Measurements from ENCODE around the gene BCL2.
A peak's percentile ranks its signal among the peaks of the same experiment; 100 is the strongest.

BCL2 gene

DNA sequence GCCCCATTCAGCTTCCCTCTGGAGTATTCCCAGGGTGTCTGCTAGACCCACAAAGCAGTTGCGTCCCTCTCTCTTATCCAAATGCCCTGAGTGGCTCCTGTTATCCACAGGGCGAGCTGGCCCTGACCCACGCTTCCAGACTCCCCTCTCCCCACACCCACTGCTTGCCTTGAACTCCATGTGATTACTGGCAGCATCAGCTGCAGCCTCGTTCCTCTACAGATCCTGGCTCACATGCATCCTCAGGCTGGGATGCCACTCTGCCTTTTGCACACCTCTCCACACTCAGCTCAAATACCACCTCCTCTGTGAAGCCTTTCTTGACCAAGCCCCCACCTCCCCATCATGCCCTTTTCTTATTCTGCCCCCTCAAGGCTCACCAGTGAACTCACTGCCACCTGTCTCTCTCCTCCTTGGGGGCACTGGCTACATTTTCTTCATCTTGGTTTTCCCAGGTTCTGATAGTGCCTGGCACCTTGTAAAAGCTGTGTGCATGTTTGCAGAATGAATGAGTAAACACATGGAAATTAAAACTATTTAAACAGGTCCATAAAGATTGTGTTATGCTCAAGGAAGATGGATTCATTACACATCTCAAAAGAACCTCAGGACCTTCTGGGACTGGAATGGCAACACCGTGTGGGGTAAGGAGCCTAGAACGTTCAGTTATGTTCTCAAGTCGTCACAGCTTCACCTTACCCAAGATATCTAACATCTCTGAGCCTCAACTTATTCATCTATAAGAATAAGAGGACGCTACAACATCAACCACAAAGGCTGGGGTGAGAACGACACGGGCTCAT, 165.0 kb downstream of the BCL2 start:
- DNase-seq = no peak

- no peak for DNase-seq
Observed at GRCh38 chr18:63152791-63153190, 166.8 kb downstream of the BCL2 start.

- DNase-seq = no peak
Observed at GRCh38 chr18:63152096-63152495, 167.5 kb downstream of the BCL2 start.

GRCh38 chr18:63151539-63151938, 168.0 kb downstream of the BCL2 start:
- no peak for DNase-seq

- no peak for DNase-seq
Observed at GRCh38 chr18:63150942-63151421, 168.6 kb downstream of the BCL2 start.

- DNase-seq = no peak
Observed at GRCh38 chr18:63150326-63150725, 169.2 kb downstream of the BCL2 start.

DNA sequence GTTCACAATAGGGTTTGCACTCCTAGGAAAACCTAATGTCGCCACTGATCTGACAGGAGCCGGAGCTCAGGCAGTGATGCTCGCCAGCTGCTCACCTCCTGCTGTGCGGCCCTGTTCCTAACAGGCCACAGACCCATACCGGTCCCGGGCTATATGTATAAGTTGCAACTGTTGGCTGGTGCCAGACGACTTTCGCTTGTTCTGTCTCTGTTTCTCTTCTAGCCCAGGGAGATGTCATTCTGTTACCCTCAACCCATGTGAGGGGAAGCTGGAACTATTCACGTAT, 170.3 kb downstream of the BCL2 start:
- no peak for DNase-seq

GRCh38 chr18:63148449-63149301, 170.9 kb downstream of the BCL2 start:
- no peak for DNase-seq

DNA sequence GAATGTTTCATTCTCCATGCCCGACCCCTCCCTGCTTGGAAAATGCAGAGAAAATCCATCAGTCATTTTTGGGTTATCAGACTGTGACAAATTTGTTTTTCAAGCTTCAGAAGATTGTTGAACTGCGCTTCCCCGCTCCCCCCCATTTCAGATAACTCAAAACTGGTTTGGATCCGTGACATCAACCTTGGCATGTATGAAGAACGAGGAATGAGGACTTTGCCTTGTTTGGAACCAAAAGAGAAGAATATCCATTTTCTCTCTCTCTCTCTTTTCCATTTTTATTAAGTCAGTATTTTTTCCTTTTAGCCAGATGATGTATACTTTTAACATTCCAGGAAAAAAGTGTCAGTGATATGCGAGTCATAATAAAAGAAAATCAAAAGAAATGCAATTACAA, 171.6 kb downstream of the BCL2 start:
- no peak for DNase-seq

GRCh38 chr18:63146828-63147409, 172.7 kb downstream of the BCL2 start:
- no peak for DNase-seq

DNA sequence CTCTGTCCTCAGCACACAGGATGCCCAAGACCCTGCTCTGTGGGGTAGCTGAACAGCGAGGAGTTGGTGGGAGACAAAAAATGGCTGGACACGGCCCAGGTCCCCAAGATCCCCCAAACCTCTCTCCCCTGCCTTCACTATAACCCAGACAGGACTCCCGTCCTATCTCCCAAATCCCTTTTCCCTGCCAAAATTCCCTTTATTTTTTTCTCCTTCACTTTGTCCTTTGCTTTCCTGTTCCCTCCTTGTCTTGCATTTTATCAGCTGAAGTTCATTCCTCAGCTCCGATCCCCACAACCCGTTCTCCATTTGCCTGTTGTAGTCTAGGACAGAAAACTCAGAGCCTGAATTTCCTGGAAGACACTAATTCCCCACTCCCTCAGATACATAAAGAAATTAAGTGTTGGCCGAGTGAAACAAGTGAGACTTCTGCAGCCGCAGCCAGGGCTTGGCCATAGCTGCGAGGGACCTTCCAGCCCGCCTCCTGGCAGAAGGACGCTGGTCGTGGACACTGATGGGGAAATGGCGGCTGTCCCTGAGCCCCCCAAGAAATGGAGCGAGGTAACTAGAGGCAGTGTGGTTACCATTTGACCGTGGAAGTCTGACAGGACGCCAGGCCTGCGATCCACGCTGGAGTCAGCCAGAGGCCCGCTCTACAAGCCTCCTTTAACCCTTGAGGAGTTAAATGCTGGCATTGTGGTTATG, 173.6 kb downstream of the BCL2 start:
- DNase-seq = no peak

- DNase-seq = no peak
Observed at GRCh38 chr18:63145166-63145850, 174.3 kb downstream of the BCL2 start.

DNA sequence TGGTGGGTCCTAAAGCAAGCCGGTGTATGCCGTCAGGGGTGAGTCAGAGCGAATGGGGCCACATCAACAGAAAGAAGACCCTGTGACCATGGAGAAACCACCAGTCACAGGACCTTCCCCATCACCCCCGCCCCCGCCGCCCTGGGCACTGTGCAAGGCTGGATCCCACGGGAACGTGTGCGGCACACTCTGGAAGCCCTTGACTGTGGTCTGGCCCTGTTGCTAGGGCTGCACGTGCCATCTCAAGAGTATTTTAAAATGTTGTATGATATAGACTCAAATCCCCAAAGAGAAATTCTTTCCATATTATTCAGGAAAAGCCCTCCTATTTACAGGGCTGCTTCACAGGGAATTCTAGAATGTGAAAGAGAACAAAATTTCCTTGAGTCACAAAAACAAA, 174.8 kb downstream of the BCL2 start:
- no peak for DNase-seq

DNA sequence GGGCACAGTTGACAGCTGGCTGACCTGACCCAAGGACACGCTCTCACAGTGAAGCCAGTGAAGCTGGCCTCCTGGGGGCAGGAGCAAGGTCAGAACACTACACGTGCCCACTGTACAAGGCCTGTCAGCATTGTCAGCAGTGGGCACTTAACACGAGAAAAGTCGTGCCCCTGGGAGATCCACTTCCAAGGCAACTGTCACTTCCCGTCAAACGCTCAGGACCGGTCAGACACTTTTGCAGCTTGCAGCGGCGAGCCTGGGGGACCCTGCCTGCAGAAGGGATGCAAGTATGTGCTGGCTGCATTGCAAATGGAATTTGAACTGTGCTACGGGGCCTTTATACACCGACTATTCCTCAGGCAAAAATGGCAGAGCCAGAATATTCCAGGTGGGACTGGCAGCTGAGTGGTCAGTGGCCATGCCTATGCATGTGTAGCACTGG, 176.2 kb downstream of the BCL2 start:
- no peak for DNase-seq

DNA sequence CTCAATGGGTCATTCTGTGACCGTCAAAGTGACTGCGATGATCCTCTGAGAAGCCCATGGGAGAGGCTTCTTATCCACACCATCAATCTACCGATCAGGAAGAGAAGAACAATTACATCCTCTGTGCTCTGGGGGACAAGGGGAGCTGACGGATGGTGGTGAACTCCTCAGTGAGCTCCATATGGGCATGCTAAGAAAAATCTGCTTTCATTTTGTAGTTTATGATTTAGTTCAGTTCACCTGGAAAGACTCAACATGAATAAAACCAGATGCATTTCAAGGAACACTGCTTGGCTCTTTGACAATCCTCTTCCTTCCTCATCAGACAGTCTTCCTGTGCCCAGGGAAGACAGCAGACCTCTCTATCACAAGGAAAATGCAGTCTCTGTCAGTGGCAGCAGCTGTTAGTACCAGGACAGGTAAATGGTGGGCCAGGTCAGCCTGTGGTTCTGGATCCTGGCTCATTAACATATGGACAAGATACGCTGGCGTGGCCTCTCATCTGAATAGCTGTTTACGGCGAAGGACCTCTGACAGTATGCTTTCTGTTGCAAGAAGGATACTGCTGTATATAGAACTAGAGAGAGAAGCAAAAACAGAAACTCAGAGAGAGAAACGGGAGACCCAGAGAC, 176.9 kb downstream of the BCL2 start:
- no peak for DNase-seq

DNA sequence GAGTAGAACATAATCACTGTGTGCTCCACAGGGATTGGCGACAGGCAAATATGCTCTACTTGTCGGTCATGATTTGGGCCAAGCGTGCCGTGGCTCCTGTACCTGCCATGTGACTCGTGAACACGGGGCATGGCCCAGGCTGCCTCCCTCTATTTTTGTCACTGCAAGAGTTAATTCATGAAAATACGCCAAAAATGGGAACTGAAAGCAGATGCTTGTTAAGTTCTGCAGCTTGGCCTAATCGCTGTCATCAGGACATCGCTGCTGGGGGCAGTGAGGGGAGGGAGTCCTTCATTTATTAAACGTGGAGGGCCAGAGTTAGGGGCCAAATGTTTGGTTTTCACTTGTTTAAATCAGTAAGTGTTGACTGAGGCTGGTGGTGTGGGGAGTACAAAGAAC, 177.8 kb downstream of the BCL2 start:
- DNase-seq = no peak

GRCh38 chr18:63140997-63141777, 178.4 kb downstream of the BCL2 start:
- DNase-seq = no peak

- DNase-seq = no peak
Observed at GRCh38 chr18:63140038-63140450, 179.5 kb downstream of the BCL2 start.

DNA sequence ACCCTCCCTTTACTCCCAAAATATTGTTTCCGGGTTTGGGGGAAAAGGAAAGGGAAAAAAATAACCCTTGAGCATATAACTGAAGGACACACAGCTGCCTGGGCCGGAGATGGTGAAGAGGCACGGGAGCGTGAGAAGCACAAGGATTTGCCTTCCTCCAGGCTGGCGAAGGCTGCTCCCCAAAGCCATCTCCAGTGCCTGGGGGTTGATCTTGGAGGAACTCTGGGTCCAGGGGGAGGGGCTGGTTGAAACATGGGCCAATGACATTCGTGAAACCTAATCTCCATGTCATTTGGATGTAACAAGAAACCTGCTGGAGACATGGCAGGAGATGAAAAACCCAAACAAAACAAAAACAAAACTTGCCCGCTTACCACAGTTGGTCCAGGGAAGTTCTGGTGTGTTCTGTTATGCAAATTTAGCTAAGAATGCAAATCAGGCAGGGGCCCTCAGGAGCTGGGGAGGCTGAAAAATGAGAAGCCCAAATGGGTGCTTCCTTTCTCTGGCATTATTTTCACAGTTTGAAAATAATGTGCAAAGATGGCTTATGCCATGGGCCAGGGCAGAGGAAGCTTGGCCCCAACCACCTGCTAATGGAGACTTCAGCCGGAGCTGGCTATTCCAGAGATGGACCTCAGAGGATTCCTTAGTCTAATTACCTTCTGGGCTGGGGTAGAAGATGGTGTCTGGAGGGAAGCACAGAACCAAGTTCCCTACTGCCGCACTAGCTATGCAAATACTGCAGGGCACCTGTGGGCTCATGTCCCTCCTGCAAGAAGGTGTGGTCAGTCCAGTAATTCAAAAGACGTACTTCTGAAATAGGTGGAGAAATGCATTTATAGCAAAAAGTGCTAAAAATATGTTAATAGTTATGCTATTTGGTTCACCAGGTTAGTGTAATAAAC, 180.9 kb downstream of the BCL2 start:
- DNase-seq = peak; percentile 35

DNA sequence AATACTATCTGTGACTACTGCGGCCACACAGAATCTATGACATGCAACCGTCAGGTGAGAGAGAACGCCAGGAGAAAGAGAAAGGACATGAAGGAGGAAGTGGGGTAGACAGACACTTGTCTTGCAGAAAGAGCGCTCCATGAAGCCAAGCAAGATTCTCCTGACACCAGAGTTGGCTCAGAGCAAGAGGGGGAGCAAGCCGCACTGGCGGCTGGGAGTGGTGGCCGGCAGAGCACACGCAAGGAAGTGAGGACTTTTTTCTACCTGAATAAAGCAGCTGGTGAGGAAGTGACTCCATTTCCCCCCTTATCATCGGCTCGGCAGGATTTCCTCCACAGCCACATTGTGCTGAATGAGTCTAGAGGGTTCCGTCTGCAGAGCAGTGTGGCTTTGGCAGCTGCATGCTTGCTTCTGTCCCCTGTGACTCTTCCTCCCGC, 181.6 kb downstream of the BCL2 start:
- peak; percentile 35 for DNase-seq

Data from OCI-M1 (cell line).